ENCODE data around the gene ZHX3.

GRCh38 chr20:41355598-41356203, 38.2 kb upstream of the ZHX3 start:
- TF ChIP-seq CTCF (IDR thresholded peaks at IDR 0.05) (no peak), POLR2A (IDR thresholded peaks at IDR 0.05) (no peak)
